ENCODE data around the gene MUSTN1.

The MUSTN1 gene

DNA sequence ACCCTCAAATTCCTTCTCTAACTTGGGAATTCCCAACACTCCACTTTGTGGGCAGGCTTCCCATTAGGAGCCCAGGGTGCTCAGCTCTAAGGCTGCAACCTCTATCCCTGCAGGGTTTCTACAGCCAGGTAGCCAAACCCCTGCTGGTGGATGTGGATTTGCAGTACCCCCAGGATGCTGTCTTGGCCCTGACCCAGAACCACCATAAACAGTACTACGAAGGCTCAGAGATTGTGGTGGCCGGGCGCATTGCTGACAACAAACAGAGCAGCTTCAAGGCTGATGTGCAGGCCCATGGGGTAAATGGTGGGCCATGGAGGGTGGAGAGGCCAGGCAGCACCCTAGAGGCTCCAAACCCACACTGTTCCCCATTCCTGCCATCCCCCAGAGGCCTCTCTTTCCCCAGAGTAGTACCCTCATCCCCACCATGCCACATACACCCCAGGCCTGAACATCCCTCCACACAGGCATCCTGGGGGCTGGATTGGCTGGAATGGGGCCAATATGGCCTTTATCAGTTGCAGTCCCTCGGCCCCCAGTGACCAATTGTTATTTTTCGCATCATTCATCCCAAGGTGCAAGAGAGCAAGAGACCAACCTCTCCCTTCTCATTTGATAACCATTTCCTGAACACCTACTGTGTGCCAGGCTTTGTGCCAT, 49.8 kb downstream of the MUSTN1 start:
- no peak for DNase-seq (ENCODE audit: low read depth)

DNA sequence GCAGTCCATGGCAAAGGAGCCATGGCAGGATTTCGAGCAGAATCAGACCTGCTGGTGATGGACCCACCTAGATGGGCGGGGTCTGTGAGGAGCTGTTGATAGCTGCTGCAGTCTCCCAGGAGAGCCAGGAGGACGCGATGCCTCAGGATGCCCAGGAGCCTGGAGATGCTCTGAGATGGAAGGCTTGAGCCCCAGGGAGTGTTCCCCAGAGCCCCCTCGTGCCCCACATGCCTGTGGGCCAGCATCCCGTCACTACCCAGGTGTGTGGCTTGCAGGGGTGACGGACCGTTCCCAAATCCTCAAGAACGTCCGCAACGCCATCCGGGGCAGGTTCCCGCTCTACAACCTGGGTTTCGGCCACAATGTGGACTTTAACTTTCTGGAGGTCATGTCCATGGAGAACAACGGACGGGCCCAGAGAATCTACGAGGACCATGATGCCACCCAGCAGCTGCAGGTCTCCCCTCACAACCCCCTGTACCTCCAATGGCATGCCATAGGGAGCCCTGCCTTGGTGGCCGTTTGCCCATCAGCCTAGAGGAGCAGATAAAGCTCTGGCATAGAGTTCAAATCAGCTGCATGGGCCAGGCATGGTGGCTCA, 50.7 kb downstream of the MUSTN1 start:
- DNase-seq (ENCODE audit: low read depth), result no peak

DNA sequence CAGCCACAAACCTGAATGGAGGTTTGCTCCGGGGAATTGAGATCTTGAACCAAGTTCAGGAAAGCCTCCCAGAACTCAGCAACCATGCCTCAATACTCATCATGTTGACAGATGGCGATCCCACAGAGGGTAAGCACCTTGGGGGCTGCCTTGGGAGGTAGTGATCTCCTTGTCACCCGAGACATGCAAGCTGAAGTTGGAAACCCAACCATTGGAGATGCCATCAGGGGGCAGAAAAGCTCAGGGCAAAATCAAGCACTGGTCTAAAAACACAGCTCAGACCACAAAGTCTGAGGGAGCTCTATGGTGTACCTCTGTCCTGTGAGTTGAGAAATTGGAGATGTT, 51.6 kb downstream of the MUSTN1 start:
- no peak for DNase-seq (ENCODE audit: low read depth)
